ENCODE data around the gene LTB4R2.

DNA sequence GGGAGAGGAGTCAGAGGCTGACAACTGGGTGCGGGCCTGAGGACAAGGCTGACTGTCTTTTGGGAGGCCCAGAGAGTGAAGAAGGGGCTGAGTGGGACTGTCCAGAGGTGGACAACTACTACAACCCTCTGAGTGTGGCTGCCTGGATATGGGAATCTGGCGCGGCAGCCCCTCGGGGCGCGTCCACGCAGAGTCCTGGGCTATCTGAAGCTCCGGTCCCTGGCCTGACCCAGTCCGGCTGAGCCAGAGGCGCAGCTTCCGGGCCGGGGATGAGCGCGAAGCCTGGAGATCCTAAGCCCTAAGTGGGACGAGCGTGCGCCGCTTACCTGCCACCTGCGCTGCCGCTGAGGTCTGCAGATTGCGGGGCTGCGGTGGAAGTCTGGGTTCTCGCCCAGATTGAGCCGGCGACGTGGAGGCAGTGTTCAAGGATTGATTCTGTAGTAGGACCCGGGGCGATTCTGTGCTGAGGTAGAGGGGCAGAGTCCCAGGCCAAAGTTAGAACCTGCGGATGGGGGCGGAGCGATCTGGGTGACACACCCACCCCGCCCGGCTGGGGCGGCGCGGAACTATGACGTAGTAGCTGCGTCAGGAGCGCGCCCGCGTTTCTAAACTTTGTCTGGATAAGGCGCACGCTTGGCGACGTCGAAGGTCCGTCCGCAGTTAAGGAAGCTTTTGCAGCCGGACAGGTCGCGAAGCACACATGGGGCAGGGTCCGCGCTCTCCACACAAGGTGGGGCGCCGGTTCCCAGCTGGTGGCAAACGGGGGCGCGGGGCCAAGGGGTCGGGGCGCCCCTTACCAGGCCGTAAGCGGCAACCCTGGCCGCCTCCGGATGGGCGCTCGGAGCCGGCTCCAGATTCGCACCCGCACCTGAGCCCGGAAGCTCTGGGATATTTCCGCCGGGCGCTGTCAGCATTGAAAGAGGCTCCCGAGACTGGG, 10.4 kb upstream of the LTB4R2 start, which contains the start of the genes DHRS1 and NOP9:
- TF ChIP-seq, protein P1, sequence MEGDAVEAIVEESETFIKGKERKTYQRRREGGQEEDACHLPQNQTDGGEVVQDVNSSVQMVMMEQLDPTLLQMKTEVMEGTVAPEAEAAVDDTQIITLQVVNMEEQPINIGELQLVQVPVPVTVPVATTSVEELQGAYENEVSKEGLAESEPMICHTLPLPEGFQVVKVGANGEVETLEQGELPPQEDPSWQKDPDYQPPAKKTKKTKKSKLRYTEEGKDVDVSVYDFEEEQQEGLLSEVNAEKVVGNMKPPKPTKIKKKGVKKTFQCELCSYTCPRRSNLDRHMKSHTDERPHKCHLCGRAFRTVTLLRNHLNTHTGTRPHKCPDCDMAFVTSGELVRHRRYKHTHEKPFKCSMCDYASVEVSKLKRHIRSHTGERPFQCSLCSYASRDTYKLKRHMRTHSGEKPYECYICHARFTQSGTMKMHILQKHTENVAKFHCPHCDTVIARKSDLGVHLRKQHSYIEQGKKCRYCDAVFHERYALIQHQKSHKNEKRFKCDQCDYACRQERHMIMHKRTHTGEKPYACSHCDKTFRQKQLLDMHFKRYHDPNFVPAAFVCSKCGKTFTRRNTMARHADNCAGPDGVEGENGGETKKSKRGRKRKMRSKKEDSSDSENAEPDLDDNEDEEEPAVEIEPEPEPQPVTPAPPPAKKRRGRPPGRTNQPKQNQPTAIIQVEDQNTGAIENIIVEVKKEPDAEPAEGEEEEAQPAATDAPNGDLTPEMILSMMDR (conservative IDR thresholded peaks at IDR 0.05; ENCODE audit: low read depth in 2 of 2), result no peak
- TF ChIP-seq JUNB (IDR thresholded peaks at IDR 0.05; ENCODE audit: unreplicated experiment), result no peak
- peak; percentile 78 for TF ChIP-seq POLR2AphosphoS5 (IDR thresholded peaks at IDR 0.05; ENCODE audit: low read depth)
- no peak for TF ChIP-seq EZH2 (IDR thresholded peaks at IDR 0.05; ENCODE audit: low read depth, unreplicated experiment)
- no peak for TF ChIP-seq EZH2phosphoT487 (IDR thresholded peaks at IDR 0.05; ENCODE audit: unreplicated experiment)
- no peak for TF ChIP-seq ZNF114 (CRISPR knock-in tag; IDR thresholded peaks at IDR 0.05)
- TF ChIP-seq, protein P2, sequence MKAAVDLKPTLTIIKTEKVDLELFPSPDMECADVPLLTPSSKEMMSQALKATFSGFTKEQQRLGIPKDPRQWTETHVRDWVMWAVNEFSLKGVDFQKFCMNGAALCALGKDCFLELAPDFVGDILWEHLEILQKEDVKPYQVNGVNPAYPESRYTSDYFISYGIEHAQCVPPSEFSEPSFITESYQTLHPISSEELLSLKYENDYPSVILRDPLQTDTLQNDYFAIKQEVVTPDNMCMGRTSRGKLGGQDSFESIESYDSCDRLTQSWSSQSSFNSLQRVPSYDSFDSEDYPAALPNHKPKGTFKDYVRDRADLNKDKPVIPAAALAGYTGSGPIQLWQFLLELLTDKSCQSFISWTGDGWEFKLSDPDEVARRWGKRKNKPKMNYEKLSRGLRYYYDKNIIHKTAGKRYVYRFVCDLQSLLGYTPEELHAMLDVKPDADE (IDR thresholded peaks at IDR 0.05), result no peak
- peak; percentile 100 for TF ChIP-seq CREB1 (CRISPR knock-in tag; IDR thresholded peaks at IDR 0.05; ENCODE audit: low read depth)
- TF ChIP-seq, protein P3, sequence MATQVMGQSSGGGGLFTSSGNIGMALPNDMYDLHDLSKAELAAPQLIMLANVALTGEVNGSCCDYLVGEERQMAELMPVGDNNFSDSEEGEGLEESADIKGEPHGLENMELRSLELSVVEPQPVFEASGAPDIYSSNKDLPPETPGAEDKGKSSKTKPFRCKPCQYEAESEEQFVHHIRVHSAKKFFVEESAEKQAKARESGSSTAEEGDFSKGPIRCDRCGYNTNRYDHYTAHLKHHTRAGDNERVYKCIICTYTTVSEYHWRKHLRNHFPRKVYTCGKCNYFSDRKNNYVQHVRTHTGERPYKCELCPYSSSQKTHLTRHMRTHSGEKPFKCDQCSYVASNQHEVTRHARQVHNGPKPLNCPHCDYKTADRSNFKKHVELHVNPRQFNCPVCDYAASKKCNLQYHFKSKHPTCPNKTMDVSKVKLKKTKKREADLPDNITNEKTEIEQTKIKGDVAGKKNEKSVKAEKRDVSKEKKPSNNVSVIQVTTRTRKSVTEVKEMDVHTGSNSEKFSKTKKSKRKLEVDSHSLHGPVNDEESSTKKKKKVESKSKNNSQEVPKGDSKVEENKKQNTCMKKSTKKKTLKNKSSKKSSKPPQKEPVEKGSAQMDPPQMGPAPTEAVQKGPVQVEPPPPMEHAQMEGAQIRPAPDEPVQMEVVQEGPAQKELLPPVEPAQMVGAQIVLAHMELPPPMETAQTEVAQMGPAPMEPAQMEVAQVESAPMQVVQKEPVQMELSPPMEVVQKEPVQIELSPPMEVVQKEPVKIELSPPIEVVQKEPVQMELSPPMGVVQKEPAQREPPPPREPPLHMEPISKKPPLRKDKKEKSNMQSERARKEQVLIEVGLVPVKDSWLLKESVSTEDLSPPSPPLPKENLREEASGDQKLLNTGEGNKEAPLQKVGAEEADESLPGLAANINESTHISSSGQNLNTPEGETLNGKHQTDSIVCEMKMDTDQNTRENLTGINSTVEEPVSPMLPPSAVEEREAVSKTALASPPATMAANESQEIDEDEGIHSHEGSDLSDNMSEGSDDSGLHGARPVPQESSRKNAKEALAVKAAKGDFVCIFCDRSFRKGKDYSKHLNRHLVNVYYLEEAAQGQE (IDR thresholded peaks at IDR 0.05; ENCODE audit: unreplicated experiment), result no peak
- no peak for TF ChIP-seq STAT1 (IDR thresholded peaks at IDR 0.05; ENCODE audit: unreplicated experiment)

Data from GM23338 (cell line).